GM21447 (cell line): ENCODE data around the gene TRIM75.
"Not testable (repeated sequence)": the region's sequence is repeated elsewhere in the genome, so short reads cannot be mapped to it uniquely, and the experiment has no call there.

Experiments used
- ATAC-seq: cut with Tn5 transposase; IDR thresholded peaks from one replicate; pipeline ENCODE4 v1.9.1; 2021; ENCODE audit not compliant: unreplicated experiment

TRIM75 gene

GRCh38 chr4:165053645-165054044 lies at the start of gene TRIM75:
Gene TRIM75 (plus strand): TSS chr4:165053866. CDS start chr4:165059148, 5,282 bp downstream.
- no peak for ATAC-seq

DNA sequence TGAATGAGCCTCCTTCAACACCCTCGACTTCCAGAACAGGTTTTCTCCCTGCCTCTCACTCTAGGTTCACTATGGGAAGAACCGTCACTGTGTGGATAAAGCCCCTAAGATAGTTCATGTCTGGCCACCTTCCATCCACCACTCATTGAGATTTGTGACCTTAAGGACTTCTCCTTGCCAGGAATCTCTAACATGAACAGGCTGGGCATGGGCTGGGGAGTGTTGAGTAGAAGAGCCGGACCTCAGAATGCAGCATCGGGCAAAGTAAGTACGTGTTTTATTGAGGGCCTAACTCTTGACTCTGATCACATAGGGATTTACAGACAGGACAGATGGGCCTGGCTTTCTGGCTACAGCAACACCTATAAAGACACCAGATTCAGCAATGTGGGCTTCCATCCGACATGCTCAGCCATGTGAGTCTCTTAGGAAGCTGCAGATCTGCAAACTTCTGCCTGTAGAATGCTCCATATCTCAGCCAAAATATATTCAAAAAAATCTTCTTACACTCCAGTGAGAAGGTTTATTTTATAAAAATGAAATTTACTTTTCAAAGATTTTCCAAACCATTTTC lies 48.2 kb upstream of the TRIM75 start:
- no peak for ATAC-seq

- no peak for ATAC-seq
These were observed 47.2 kb upstream of the TRIM75 start for GRCh38 chr4:165006456-165006855.

- ATAC-seq, result no peak
These were observed 46.8 kb upstream of the TRIM75 start for GRCh38 chr4:165006886-165007285.

- peak; percentile 52 for ATAC-seq
These were observed 44.0 kb upstream of the TRIM75 start for GRCh38 chr4:165009493-165010227.

DNA sequence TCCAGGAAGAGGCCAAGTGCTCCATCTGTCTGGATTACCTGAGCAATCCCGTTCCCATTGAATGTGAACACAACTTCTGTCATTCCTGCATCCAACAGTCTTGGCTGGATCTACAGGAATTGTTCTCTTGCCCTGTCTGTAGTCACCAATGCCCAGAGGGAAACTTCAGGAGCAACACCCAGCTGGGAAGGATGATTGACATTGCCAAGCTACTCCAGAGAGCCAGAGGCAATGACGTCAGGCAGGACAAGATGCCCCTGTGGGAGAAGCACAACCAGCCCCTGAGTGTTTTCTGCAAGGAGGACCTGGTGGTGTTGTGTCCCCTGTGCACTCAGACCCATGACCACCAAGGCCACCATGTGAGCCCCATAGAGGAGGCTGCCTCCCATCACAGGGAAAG lies 43.2 kb upstream of the TRIM75 start:
- no peak for ATAC-seq

- ATAC-seq, result no peak
These were observed 42.7 kb upstream of the TRIM75 start for GRCh38 chr4:165010991-165011390.

- ATAC-seq, result no peak
These were observed 42.3 kb upstream of the TRIM75 start for GRCh38 chr4:165011403-165011802.

DNA sequence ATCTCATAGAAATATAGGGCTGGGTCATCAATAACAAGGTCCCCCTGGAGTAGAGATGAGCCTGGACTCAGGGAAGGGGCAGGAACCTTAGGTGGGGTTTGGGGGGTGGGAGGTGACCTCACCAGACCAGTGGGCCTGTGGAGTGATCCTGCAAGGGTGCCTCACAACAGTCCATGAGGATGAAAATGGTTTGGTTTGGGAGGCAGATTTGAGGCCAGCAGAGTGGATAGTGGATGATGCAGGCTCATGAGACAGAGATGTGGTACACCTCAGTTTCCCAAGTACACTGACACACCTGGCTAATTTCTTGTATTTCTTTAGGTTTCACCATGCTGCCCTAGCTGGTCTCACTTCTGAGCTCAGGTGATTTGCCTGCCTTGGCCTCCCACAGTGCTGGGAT lies 40.0 kb upstream of the TRIM75 start:
- no peak for ATAC-seq

GRCh38 chr4:165016971-165017370 lies 36.7 kb upstream of the TRIM75 start:
- ATAC-seq, result no peak

DNA sequence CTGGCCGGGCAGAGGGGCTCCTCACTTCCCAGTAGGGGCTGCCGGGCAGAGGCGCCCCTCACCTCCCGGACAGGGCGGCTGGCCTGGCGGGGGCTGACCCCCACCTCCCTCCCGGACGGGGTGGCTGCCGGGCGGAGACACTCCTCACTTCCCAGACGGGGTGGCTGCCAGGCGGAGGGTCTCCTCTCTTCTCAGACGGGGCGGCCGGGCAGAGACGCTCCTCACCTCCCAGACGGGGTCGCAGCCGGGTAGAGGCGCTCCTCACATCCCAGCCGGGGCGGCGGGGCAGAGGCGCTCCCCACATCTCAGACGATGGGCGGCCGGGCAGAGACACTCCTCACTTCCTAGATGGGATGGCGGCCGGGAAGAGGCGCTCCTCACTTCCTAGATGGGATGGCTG lies 33.7 kb upstream of the TRIM75 start:
- ATAC-seq, result not testable (repeated sequence)

DNA sequence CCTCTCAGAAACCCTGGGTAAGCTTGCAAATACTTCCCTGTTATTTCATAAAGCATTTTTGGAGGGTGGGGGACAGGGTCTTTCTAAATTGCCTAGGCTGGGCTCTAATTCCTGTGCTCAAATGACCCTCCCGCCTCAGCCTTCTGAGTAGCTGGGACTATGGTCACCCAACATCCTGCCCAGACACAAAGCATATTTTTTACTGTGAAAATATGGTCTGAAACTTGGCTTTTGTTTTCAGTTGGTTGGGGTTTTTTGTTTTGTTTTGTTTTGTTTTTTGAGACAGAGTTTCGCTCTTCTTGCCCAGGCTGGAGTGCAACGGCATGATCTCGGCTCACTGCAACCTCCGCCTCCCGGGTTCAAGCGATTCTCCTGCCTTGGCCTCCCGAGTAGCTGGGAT lies 27.9 kb upstream of the TRIM75 start:
- ATAC-seq, result not testable (repeated sequence)

- ATAC-seq, result no peak
These were observed 25.8 kb upstream of the TRIM75 start for GRCh38 chr4:165027762-165028402.

DNA sequence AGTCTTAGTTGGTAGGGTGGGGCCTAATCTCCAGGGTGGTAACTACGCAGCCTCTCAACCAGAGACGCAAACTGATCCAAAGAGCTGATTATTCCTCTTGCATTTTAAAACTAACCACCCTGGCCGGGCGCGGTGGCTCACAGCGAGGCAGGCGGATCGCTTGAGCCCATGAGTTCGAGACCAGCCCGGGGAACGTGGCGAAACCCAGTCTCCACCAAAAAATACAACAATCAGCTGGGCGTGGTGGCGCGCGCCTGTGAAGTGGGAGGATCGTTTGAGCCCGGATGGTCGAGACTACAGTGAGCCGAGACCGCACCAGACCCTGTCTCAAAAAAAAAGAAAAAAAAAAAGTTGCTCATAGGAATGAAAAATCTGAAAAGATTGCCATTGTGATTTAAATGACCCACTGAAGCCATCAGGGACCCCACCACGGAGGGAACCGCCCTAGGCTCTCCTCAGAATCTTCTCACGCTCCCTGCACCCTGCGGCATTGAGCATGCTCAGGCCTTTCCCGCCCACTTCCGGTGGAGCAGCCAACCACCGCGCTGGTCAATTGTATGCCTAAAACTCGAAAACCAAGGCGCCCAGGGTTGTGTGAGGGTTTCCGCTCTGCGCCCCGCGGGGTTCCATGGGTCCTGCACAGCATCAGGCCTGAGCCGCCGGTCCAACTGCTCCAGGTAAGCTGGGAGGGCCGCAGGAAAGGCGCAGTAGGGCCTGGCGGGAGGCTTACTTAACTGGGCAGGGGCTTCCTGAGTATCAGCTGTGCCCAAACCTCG lies 22.0 kb upstream of the TRIM75 start, which contains the start of gene TRIM60:
TRIM60 (plus strand) TSS at position 564 of the 776 bp plus-strand sequence. CDS start 8,074 bp downstream, outside the sequence.
- ATAC-seq, result no peak

- no peak for ATAC-seq
These were observed 5.5 kb upstream of the TRIM75 start for GRCh38 chr4:165048170-165048569.

DNA sequence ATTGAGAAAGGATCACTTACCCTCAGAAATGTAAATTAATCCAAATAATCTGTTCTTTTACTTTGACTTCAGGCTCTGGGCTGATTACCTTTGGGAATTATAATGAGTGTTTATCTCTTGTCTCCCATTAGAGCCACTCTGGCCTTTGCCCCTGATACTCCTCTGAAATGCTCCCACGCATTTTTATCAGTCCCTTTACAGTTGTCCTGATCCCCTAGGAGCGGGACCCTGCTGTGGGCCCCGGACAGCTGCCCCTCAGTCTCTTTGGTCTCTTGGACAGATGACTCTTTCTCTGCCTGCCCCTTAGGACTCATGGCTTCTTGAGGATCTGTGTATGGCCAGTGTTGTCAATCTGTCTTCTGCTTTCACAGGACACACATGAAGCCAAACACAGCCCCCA lies 1.0 kb upstream of the TRIM75 start:
- ATAC-seq, result no peak

DNA sequence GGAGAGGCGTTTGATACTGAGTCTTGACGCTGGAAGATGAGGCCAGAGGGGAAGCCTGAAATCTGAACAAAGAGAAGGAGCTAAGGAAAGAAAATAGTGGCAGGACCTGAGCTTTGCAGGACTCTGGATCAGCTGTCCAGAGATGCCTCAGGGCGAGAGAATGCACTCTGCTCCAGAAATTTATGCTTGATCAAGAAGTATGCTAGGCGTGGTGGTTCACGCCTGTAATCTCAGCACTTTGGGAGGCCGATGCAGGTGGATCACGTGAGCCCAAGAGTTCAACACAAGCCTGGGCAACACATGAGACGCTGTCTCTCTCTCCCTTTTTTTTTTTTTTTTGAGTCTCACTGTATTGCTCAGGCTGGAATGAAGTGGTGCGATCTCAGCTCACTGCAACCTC lies 1.9 kb downstream of the TRIM75 start:
- ATAC-seq, result no peak

GRCh38 chr4:165058666-165059065 lies 5.0 kb downstream of the TRIM75 start:
- no peak for ATAC-seq

GRCh38 chr4:165059386-165059785 lies 5.7 kb downstream of the TRIM75 start:
- no peak for ATAC-seq

- ATAC-seq, result no peak
These were observed 7.3 kb downstream of the TRIM75 start for GRCh38 chr4:165060938-165061337.

DNA sequence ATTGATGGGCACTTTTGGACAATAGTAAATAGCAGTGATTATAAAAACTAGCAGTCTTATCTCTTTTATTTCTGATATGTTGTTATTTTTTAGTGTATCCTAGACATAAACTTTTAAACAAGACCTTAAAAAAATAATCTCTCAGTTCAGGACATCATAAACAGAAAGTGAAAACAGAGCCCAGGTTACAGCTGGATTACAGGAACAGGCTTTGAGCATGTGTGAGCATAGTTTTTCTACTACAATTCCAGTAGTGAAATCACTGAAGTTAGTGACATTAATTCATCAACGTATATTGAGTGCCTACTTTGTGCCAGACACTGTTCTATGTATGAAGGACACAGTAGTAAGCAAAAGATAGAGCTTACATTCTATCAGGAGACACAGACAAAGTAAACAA lies 16.9 kb downstream of the TRIM75 start:
- ATAC-seq, result no peak
